ENCODE data around the gene KRTAP4-3.
"Not testable (repeated sequence)": the region's sequence is repeated elsewhere in the genome, so short reads cannot be mapped to it uniquely, and the experiment has no call there.

DNA sequence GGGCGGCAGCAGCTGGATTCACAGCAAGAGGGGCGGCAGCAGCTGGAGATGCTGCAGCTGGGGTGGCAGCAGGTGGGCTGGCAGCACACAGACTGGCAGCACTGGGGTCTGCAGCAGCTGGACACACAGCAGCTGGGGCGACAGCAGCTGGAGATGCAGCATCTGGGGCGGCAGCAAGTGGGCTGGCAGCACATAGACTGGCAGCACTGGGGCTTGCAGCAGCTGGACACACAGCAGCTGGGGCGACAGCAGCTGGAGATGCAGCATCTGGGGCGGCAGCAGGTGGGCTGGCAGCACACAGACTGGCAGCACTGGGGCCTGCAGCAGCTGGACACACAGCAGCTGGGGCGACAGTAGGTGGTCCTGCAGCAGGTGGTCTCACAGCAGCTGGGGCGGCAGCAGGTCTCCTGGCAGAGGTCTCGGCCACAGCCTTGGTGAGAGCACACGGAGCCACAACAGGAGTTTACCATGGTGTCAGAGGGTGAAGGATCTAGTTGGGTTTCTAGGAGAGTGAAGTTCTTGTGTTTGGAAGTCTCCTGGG is 50.1 kb downstream of the KRTAP4-3 start, which contains the start of gene KRTAP4-11:
- not testable (repeated sequence) for TF ChIP-seq POLR2AphosphoS5 (IDR thresholded peaks at IDR 0.05; ENCODE audit: low read depth, low read length)
- TF ChIP-seq, protein P1, sequence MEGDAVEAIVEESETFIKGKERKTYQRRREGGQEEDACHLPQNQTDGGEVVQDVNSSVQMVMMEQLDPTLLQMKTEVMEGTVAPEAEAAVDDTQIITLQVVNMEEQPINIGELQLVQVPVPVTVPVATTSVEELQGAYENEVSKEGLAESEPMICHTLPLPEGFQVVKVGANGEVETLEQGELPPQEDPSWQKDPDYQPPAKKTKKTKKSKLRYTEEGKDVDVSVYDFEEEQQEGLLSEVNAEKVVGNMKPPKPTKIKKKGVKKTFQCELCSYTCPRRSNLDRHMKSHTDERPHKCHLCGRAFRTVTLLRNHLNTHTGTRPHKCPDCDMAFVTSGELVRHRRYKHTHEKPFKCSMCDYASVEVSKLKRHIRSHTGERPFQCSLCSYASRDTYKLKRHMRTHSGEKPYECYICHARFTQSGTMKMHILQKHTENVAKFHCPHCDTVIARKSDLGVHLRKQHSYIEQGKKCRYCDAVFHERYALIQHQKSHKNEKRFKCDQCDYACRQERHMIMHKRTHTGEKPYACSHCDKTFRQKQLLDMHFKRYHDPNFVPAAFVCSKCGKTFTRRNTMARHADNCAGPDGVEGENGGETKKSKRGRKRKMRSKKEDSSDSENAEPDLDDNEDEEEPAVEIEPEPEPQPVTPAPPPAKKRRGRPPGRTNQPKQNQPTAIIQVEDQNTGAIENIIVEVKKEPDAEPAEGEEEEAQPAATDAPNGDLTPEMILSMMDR (IDR thresholded peaks at IDR 0.05), result not testable (repeated sequence)
